Keratinocyte (primary cell): ENCODE results near the gene GNG3. TPM values are rescaled to one million over a fixed set of nuclear protein-coding genes. Genes with fewer than 3 reads are reported as not detected.

Experiments
- DNase-seq: peaks from one replicate; pipeline ENCODE4 v3.0.0-alpha.2; 2011; ENCODE audit warnings: low read depth, missing footprints, low spot score
- FAIRE-seq: peaks from 2 replicates; lab custom pipeline; 2011; peaks lifted over from hg19 to GRCh38; lab: Jason Lieb, UNC
- H2AFZ ChIP-seq: 2 replicates; pipeline ENCODE4 v1.6.0; 2012; ENCODE audit warnings: low read length, control low read depth, inconsistent platforms; ENCODE audit not compliant: control insufficient read depth
- H3K27ac ChIP-seq: 2 replicates; pipeline ENCODE4 v1.5.1; 2011; ENCODE audit warnings: low read length; ENCODE audit not compliant: control insufficient read depth, insufficient read depth
- H3K27me3 ChIP-seq: 3 replicates; pipeline ENCODE4 v1.6.0; 2011; ENCODE audit warnings: low read length; ENCODE audit not compliant: control insufficient read depth, insufficient read depth; ENCODE audit errors: extremely low read depth
- H3K36me3 ChIP-seq, 2 experiments: 2 replicates in 1 of 2; 3 replicates in 1 of 2; pipeline ENCODE4 v1.5.1; 2011; ENCODE audit warnings: low read length in 2 of 2, mild to moderate bottlenecking in 1 of 2; ENCODE audit not compliant: control insufficient read depth in 2 of 2, insufficient read depth in 2 of 2; ENCODE audit errors: extremely low read depth in 1 of 2
- H3K4me1 ChIP-seq: 3 replicates; pipeline ENCODE4 v1.5.1; 2011; ENCODE audit warnings: low read length; ENCODE audit not compliant: control insufficient read depth, insufficient read depth; ENCODE audit errors: extremely low read depth
- H3K4me2 ChIP-seq: 3 replicates; pipeline ENCODE4 v1.6.0; 2011; ENCODE audit warnings: low read depth, low read length; ENCODE audit not compliant: control insufficient read depth, insufficient read depth; ENCODE audit errors: extremely low read depth
- H3K4me3 ChIP-seq, 3 experiments: fragments of 200-600 bp in 1 of 3; sonication (generic) in 1 of 3; 2 replicates in 2 of 3; 3 replicates in 1 of 3; pipeline ENCODE4 v1.5.1; 2011 to 2016; ENCODE audit warnings: low read length in 3 of 3, mild to moderate bottlenecking in 3 of 3, control low read depth in 2 of 3, inconsistent platforms in 1 of 3, low read depth in 1 of 3, mixed read lengths in 1 of 3, mixed run types in 1 of 3, moderate library complexity in 1 of 3; ENCODE audit not compliant: control insufficient read depth in 2 of 3, insufficient read depth in 2 of 3; ENCODE audit errors: extremely low read depth in 1 of 3
- H3K79me2 ChIP-seq: 2 replicates; pipeline ENCODE4 v1.6.0; 2012; ENCODE audit warnings: low read length; ENCODE audit not compliant: control insufficient read depth, insufficient read depth
- H3K9ac ChIP-seq: 3 replicates; pipeline ENCODE4 v1.6.0; 2011; ENCODE audit warnings: low read length; ENCODE audit not compliant: control insufficient read depth, insufficient read depth; ENCODE audit errors: extremely low read depth
- H3K9me1 ChIP-seq: 3 replicates; pipeline ENCODE4 v1.6.0; 2011; ENCODE audit warnings: low read length; ENCODE audit not compliant: control insufficient read depth, insufficient read depth; ENCODE audit errors: extremely low read depth
- H3K9me3 ChIP-seq: 2 replicates; pipeline ENCODE4 v1.5.1; 2012; ENCODE audit warnings: low read depth, low read length; ENCODE audit not compliant: control insufficient read depth
- H4K20me1 ChIP-seq: 3 replicates; pipeline ENCODE4 v1.6.0; 2011; ENCODE audit warnings: low read length; ENCODE audit not compliant: control insufficient read depth, insufficient read depth; ENCODE audit errors: extremely low read depth
- CTCF ChIP-seq, 3 experiments: IDR thresholded peaks in 1 of 3; conservative IDR thresholded peaks in 1 of 3; optimal IDR thresholded peaks in 1 of 3; 2 replicates in 2 of 3; 3 replicates in 1 of 3; pipeline versions ENCODE3 to v1.5.1; 2011; ENCODE audit warnings: low read length in 3 of 3, mild to moderate bottlenecking in 3 of 3, moderate library complexity in 2 of 3, control low read depth in 1 of 3, inconsistent platforms in 1 of 3; ENCODE audit not compliant: insufficient read depth in 2 of 3; ENCODE audit errors: extremely low read depth in 1 of 3
- EZH2 ChIP-seq: IDR thresholded peaks from one replicate; pipeline ENCODE4 v1.6.1; 2012; ENCODE audit warnings: inconsistent platforms, mild to moderate bottlenecking, low read length, moderate library complexity
- dilution Hi-C: fragments of 300-500 bp; cut with MboI; formaldehyde crosslinking; loops from one replicate; pipeline ENCODE4 v1.7.0; 2020; ENCODE audit warnings: low sequenced_read_pairs; ENCODE audit not compliant: extremely low pct_ligation_motif_present
- polyA plus RNA-seq, 5 experiments: library from polyadenylated mRNA; depleted of rRNA in 3 of 5; stranded (reverse) in 3 of 5; stranded (forward) in 1 of 5; unstranded in 1 of 5; fragments of >200 nt; gene quantifications; 1 replicate in 1 of 5; 2 replicates in 3 of 5; 3 replicates in 1 of 5; pipeline versions ENCODE4 v1.2.1 to v1.2.3, GENCODE V29; 2011 to 2012; ENCODE audit warnings: missing spikeins in 2 of 5, low read depth in 1 of 5, low replicate concordance in 1 of 5

The GNG3 gene
- polyA plus RNA-seq, 1 donor (not counting 4 experiments of a cell fraction or from before 2014, with no cell fraction given), result not detected

- dilution Hi-C loops, result no loop called here
- no peaks in the 10 kb centered on the region for H3K9me1 ChIP-seq
- H3K4me2 ChIP-seq, result no peak overlapping the region
- peaks cover 78% of the 10 kb centered on the region for H3K79me2 ChIP-seq
- peak overlapping the region; percentile 87 for H3K27ac ChIP-seq
- TF ChIP-seq EZH2 (no peak), CTCF (optimal IDR thresholded peaks at IDR 0.05 in 1 of 3, IDR thresholded peaks at IDR 0.05 in 1 of 3, conservative IDR thresholded peaks at IDR 0.05 in 1 of 3; ENCODE audit: extremely low read depth in 1 of 3, insufficient read depth in 2 of 3, low read length in 3 of 3) (no peak)
- peaks cover 4% of the 10 kb centered on the region for H4K20me1 ChIP-seq
- DNase-seq, result no peak
- peaks cover 26% of the 10 kb centered on the region for H3K4me1 ChIP-seq
- peak overlapping the region; percentile 94 for H3K9ac ChIP-seq
- H2AFZ ChIP-seq, result no peak overlapping the region
- peaks cover 17 to 27% of the 10 kb centered on the region in 2 experiments for H3K36me3 ChIP-seq
- peak overlapping the region; percentile 69 to 99 (median 80) for H3K4me3 ChIP-seq
- no peaks in the 10 kb centered on the region for H3K9me3 ChIP-seq
- no peaks in the 10 kb centered on the region for H3K27me3 ChIP-seq
- no peak for FAIRE-seq
Observed at GRCh38 chr11:62726915-62727164, 19.4 kb downstream of the GNG3 start.

GRCh38 chr11:62727165-62727871, 19.8 kb downstream of the GNG3 start, which contains the start of gene HNRNPUL2:
TSS of gene HNRNPUL2 (minus strand) at chr11:62727457. CDS start at chr11:62727156, 301 bp downstream.
- Histone ChIP-seq H3K9ac (peak within 1 kb of the TSS; percentile 94), H3K4me1 (peaks cover 26% of the 10 kb centered on the region), H4K20me1 (peaks cover 4% of the 10 kb centered on the region), H3K79me2 (peaks cover 74% of the 10 kb centered on the region), H3K9me3 (no peaks in the 10 kb centered on the region), H2AFZ (peak within 1 kb of the TSS; percentile 98), H3K27ac (peak within 1 kb of the TSS; percentile 87), H3K27me3 (no peaks in the 10 kb centered on the region), H3K4me3 (peak within 1 kb of the TSS; percentile 69 to 99 (median 80)), H3K9me1 (no peaks in the 10 kb centered on the region), H3K4me2 (peak within 1 kb of the TSS; percentile 98), H3K36me3 (peaks cover 12 to 22% of the 10 kb centered on the region in 2 experiments)
- dilution Hi-C loops, result no loop called here
- peak; percentile 89 for DNase-seq
- TF ChIP-seq CTCF (optimal IDR thresholded peaks at IDR 0.05 in 1 of 3, IDR thresholded peaks at IDR 0.05 in 1 of 3, conservative IDR thresholded peaks at IDR 0.05 in 1 of 3; ENCODE audit: extremely low read depth in 1 of 3, insufficient read depth in 2 of 3, low read length in 3 of 3), result no peak
- no peak for TF ChIP-seq EZH2
- no peak for FAIRE-seq
